HCT116 (cell line): ENCODE data around the gene CAPG. TPM values are rescaled to one million over a fixed set of nuclear protein-coding genes. Genes with fewer than 3 reads are reported as not detected.

Experiments
- ATAC-seq: fragments of 200-7000 bp; cut with Tn5 transposase; 2 replicates; pipeline ENCODE4 v1.9.1; 2020; ENCODE audit warnings: mild to moderate bottlenecking, moderate library complexity
- BruUV-seq: library from RNA; stranded (reverse); fragments of 400-500 nt; replicated peaks from 2 replicates; lab custom pipeline; 2021; lab: Mats Ljungman, UMichigan
- CTCF ChIA-PET: fragments of 300-600 bp; sonication (Branson Sonifier 250); formaldehyde crosslinking; loops from one replicate; lab custom pipeline; 2021; ENCODE audit warnings: antibody characterized with exemption; lab: Charles Lee
- POLR2A ChIA-PET: fragments of 300-600, 350-600 bp; sonication (Branson Sonifier 250); formaldehyde crosslinking; loops from one replicate; lab custom pipeline; 2021; ENCODE audit warnings: antibody characterized with exemption; lab: Charles Lee
- RAD21 ChIA-PET, 2 experiments: fragments of 300-600 bp; sonication (Branson Sonifier 250); formaldehyde crosslinking; loops; one replicate each; lab custom pipeline; 2023; ENCODE audit warnings: low total read pairs in 2 of 2; ENCODE audit not compliant: uncharacterized antibody in 2 of 2, unreplicated experiment in 2 of 2, low non-redundant PET in 1 of 2; lab: Charles Lee
- DNase-seq: peaks from one replicate; pipeline ENCODE4 v3.0.0-alpha.2; 2010; ENCODE audit warnings: low read depth, low spot score
- H2AFZ ChIP-seq: fragments of 200-600 bp; shearing (Covaris generic), sonication (generic); 2 replicates; pipeline ENCODE4 v1.6.1; 2017; ENCODE audit warnings: low read depth, mixed run types, mixed read lengths, antibody characterized with exemption, low read length; ENCODE audit not compliant: poor library complexity, severe bottlenecking
- H3K27ac ChIP-seq: 2 replicates; pipeline ENCODE4 v1.5.1; 2012; ENCODE audit warnings: low read depth, low read length
- H3K27me3 ChIP-seq: fragments of 200-600 bp; sonication (generic); 2 replicates; pipeline ENCODE4 v1.6.1; 2016; ENCODE audit warnings: mixed run types, low read length, mixed read lengths; ENCODE audit not compliant: insufficient read depth
- H3K36me3 ChIP-seq, 2 experiments: fragments of 200-500 bp in 1 of 2; fragments of 200-600 bp in 1 of 2; sonication (Bioruptor generic) in 1 of 2; sonication (generic) in 1 of 2; 2 replicates each; pipeline versions ENCODE4 v1.5.1 to v1.6.1; 2014 to 2016; ENCODE audit warnings: low read length in 2 of 2, inconsistent platforms in 1 of 2, mixed read lengths in 1 of 2, mixed run types in 1 of 2; ENCODE audit not compliant: insufficient read depth in 2 of 2, control insufficient read depth in 1 of 2
- H3K4me1 ChIP-seq, 2 experiments: fragments of 200-600 bp in 1 of 2; sonication (generic) in 1 of 2; 2 replicates each; pipeline versions ENCODE4 v1.5.1 to v1.6.1; 2012 to 2017; ENCODE audit warnings: low read length in 2 of 2, inconsistent platforms in 1 of 2, mild to moderate bottlenecking in 1 of 2, mixed read lengths in 1 of 2, mixed run types in 1 of 2, moderate library complexity in 1 of 2; ENCODE audit not compliant: insufficient read depth in 2 of 2, control insufficient read depth in 1 of 2
- H3K4me2 ChIP-seq: fragments of 200-600 bp; sonication (generic); 2 replicates; pipeline ENCODE4 v1.6.1; 2017; ENCODE audit warnings: mixed run types, low read length, mixed read lengths
- H3K4me3 ChIP-seq, 2 experiments: fragments of 200-600 bp in 1 of 2; sonication (generic) in 1 of 2; replicated peaks in 1 of 2; 2 replicates each; pipeline ENCODE4 v1.5.1; 2011 to 2016; ENCODE audit warnings: low read length in 2 of 2, control low read depth in 1 of 2, low read depth in 1 of 2, mild to moderate bottlenecking in 1 of 2, mixed read lengths in 1 of 2, mixed run types in 1 of 2
- H3K79me2 ChIP-seq: fragments of 200-600 bp; sonication (generic); 2 replicates; pipeline ENCODE4 v1.6.1; 2017; ENCODE audit warnings: mild to moderate bottlenecking, mixed run types, low read length, moderate library complexity, mixed read lengths; ENCODE audit not compliant: insufficient read depth
- H3K9ac ChIP-seq: fragments of 200-600 bp; sonication (generic); 2 replicates; pipeline ENCODE4 v1.6.1; 2016; ENCODE audit warnings: low read length, mixed read lengths
- H3K9me2 ChIP-seq: fragments of 200-600 bp; sonication (generic), shearing (Covaris generic); 2 replicates; pipeline ENCODE4 v1.6.1; 2017; ENCODE audit warnings: mixed run types, mild to moderate bottlenecking, moderate library complexity; ENCODE audit not compliant: insufficient read depth
- H3K9me3 ChIP-seq, 2 experiments: fragments of 200-500 bp in 1 of 2; fragments of 200-600 bp in 1 of 2; sonication (Bioruptor generic) in 1 of 2; sonication (generic) in 1 of 2; 2 replicates each; pipeline ENCODE4 v1.6.1; 2014 to 2017; ENCODE audit warnings: low read length in 2 of 2, mixed read lengths in 2 of 2, inconsistent platforms in 1 of 2, low read depth in 1 of 2, mild to moderate bottlenecking in 1 of 2, mixed run types in 1 of 2, moderate library complexity in 1 of 2; ENCODE audit not compliant: control insufficient read depth in 1 of 2, insufficient read depth in 1 of 2
- H4K20me1 ChIP-seq: fragments of 200-600 bp; sonication (generic), shearing (Covaris generic); 2 replicates; pipeline ENCODE4 v1.6.1; 2017; ENCODE audit warnings: mixed run types, mild to moderate bottlenecking, moderate library complexity; ENCODE audit not compliant: insufficient read depth
- CEBPB ChIP-seq: IDR thresholded peaks from 2 replicates; pipeline ENCODE4 v1.6.1; 2012; ENCODE audit warnings: low read depth
- CTCF ChIP-seq, 3 experiments: fragments of 200-600 bp in 1 of 3; sonication (generic) in 1 of 3; IDR thresholded peaks in 2 of 3; conservative IDR thresholded peaks in 1 of 3; 2 replicates each; pipeline ENCODE4 v1.5.1; 2012 to 2017; ENCODE audit warnings: low read depth in 2 of 3, low read length in 2 of 3, antibody characterized with exemption in 1 of 3, borderline replicate concordance in 1 of 3, control low read depth in 1 of 3, mild to moderate bottlenecking in 1 of 3, mixed read lengths in 1 of 3, mixed run types in 1 of 3, moderate library complexity in 1 of 3; ENCODE audit not compliant: insufficient read depth in 1 of 3
- EGR1 ChIP-seq: IDR thresholded peaks from 2 replicates; pipeline ENCODE4 v1.6.1; 2012; ENCODE audit warnings: low read depth
- EZH2 ChIP-seq: fragments of 200-600 bp; sonication (generic); IDR thresholded peaks from 2 replicates; pipeline ENCODE4 v1.6.1; 2017; ENCODE audit warnings: antibody characterized with exemption, mixed run types
- JUND ChIP-seq: IDR thresholded peaks from 2 replicates; pipeline ENCODE4 v1.6.1; 2012
- RAD21 ChIP-seq: IDR thresholded peaks from 2 replicates; pipeline ENCODE4 v1.6.1; 2012; ENCODE audit warnings: low read depth, mild to moderate bottlenecking
- SIN3A ChIP-seq: IDR thresholded peaks from 2 replicates; pipeline ENCODE4 v1.6.1; 2012; ENCODE audit warnings: low read depth
- SP1 ChIP-seq: IDR thresholded peaks from 2 replicates; pipeline ENCODE4 v1.6.1; 2012; ENCODE audit warnings: low read depth
- SRF ChIP-seq: IDR thresholded peaks from 2 replicates; pipeline ENCODE4 v1.6.1; 2012; ENCODE audit warnings: low read depth
- TCF7L2 ChIP-seq: IDR thresholded peaks from 2 replicates; pipeline ENCODE4 v1.7.0; 2011; ENCODE audit warnings: borderline replicate concordance, inconsistent platforms; ENCODE audit not compliant: insufficient read depth, insufficient read length; ENCODE audit errors: extremely low read depth
- ZFX ChIP-seq: fragments of 450-650 bp; IDR thresholded peaks from 2 replicates; pipeline ENCODE4 v1.6.1; 2017
- intact Hi-C: fragments of 100-400 bp; cut with micrococcal nuclease; formaldehyde crosslinking; loops from 2 replicates; pipeline ENCODE4 v1.10.0; 2022
- total RNA-seq: library from RNA; stranded (reverse); gene quantifications from one replicate; pipeline ENCODE4 v1.2.1, GENCODE V29; 2021; ENCODE audit not compliant: unreplicated experiment

CAPG gene
- total RNA-seq, 1 experiment from 2014 or later: 223 TPM

- no peaks in the 10 kb centered on the region for H3K4me1 ChIP-seq
- H3K27me3 ChIP-seq: no peaks in the 10 kb centered on the region
- POLR2A ChIA-PET: interaction anchor here (1.5 kb wide), 1 partner anchor 151 kb away, joined by 4 read pairs; the partner anchor contains the start of gene MAT2A
- BruUV-seq: no TSS peak
- H2AFZ ChIP-seq: no peak overlapping the region
- no peak overlapping the region for H3K9ac ChIP-seq
- ATAC-seq (no peak), DNase-seq (no peak)
- no peaks in the 10 kb centered on the region for H3K9me2 ChIP-seq
- peaks cover 6 to 8% of the 10 kb centered on the region in 2 experiments for H3K36me3 ChIP-seq
- CTCF ChIA-PET: no interaction called here
- RAD21 ChIA-PET: no interaction called here
- no peaks in the 10 kb centered on the region for H4K20me1 ChIP-seq
- no peaks in the 10 kb centered on the region for H3K9me3 ChIP-seq
- intact Hi-C loops: no loop called here
- no peak overlapping the region for H3K4me2 ChIP-seq
- H3K27ac ChIP-seq: no peak overlapping the region
- H3K4me3 ChIP-seq: no peak overlapping the region
- TF ChIP-seq JUND: no peak
- no peak for TF ChIP-seq CTCF (IDR thresholded peaks at IDR 0.05 in 2 of 3, conservative IDR thresholded peaks at IDR 0.05 in 1 of 3; ENCODE audit: borderline replicate concordance in 1 of 3, insufficient read depth in 1 of 3, low read depth in 2 of 3, low read length in 2 of 3)
- TF ChIP-seq SRF: no peak
- TF ChIP-seq EGR1: no peak
- TF ChIP-seq TCF7L2: no peak
- TF ChIP-seq CEBPB: no peak
- TF ChIP-seq EZH2: no peak
- H3K79me2 ChIP-seq: no peaks in the 10 kb centered on the region
Observed at GRCh38 chr2:85387754-85388153, 22.4 kb downstream of the CAPG start.

- no peaks in the 10 kb centered on the region for H3K27me3 ChIP-seq
- H3K79me2 ChIP-seq: no peaks in the 10 kb centered on the region
- TF ChIP-seq RAD21 (no peak), ZFX (no peak), EGR1 (no peak), SP1 (no peak), SIN3A (no peak), TCF7L2 (no peak)
- H3K4me2 ChIP-seq: no peak overlapping the region
- POLR2A ChIA-PET: no interaction called here
- H3K9ac ChIP-seq: no peak overlapping the region
- DNase-seq: no peak
- no peaks in the 10 kb centered on the region for H3K4me1 ChIP-seq
- H3K9me2 ChIP-seq: no peaks in the 10 kb centered on the region
- no peak overlapping the region for H3K27ac ChIP-seq
- no TSS peak for BruUV-seq
- no peaks in the 10 kb centered on the region for H4K20me1 ChIP-seq
- H3K9me3 ChIP-seq: no peaks in the 10 kb centered on the region
- CTCF ChIA-PET: interaction anchor here (1.0 kb wide), 1 partner anchor 166 kb away, joined by 3 read pairs; no protein-coding TSS in a partner anchor
- H3K4me3 ChIP-seq: no peak overlapping the region
- RAD21 ChIA-PET: no interaction called here
- intact Hi-C loops: no loop called here
- H2AFZ ChIP-seq: no peak overlapping the region
- ATAC-seq: no peak
- H3K36me3 ChIP-seq: peaks cover 0 to 8% of the 10 kb centered on the region in 2 experiments; a peak in 2 of 4 replicates
Observed at GRCh38 chr2:85385746-85386145, 24.4 kb downstream of the CAPG start.
